BE2C (cell line): ENCODE measurements around the gene EIF3F. TPM values are rescaled to one million over a fixed set of nuclear protein-coding genes. Genes with fewer than 3 reads are reported as not detected.

ENCODE experiments used
- DNase-seq: peaks from one replicate; pipeline ENCODE4 v3.0.0-alpha.2; 2020
- H3K27me3 ChIP-seq: fragments of 250-450 bp; sonication (Bioruptor Pico); 2 replicates; pipeline ENCODE4 v1.5.1; 2020; ENCODE audit warnings: mild to moderate bottlenecking
- H3K36me3 ChIP-seq: fragments of 250-450 bp; sonication (Bioruptor Pico); 2 replicates; pipeline ENCODE4 v1.5.1; 2020; ENCODE audit warnings: mild to moderate bottlenecking
- H3K4me1 ChIP-seq: fragments of 250-450 bp; sonication (Bioruptor Pico); 2 replicates; pipeline ENCODE4 v1.5.1; 2020
- H3K4me3 ChIP-seq: 2 replicates; pipeline ENCODE4 v1.5.1; 2011; ENCODE audit warnings: low read depth, low read length
- H3K9me3 ChIP-seq: fragments of 250-450 bp; sonication (Bioruptor Pico); 2 replicates; pipeline ENCODE4 v1.5.1; 2020
- polyA plus RNA-seq: library from polyadenylated mRNA; unstranded; fragments of >200 nt; gene quantifications from one replicate; pipeline ENCODE4 v1.2.1, GENCODE V29; 2012; ENCODE audit warnings: low read depth, missing spikeins; ENCODE audit not compliant: insufficient read length, insufficient read depth
- TF ChIP-seq, protein P1 (sequence below): IDR thresholded peaks from 2 replicates; pipeline ENCODE4 v1.5.1; 2012; ENCODE audit warnings: mild to moderate bottlenecking, low read depth, low read length

Gene EIF3F, protein sequence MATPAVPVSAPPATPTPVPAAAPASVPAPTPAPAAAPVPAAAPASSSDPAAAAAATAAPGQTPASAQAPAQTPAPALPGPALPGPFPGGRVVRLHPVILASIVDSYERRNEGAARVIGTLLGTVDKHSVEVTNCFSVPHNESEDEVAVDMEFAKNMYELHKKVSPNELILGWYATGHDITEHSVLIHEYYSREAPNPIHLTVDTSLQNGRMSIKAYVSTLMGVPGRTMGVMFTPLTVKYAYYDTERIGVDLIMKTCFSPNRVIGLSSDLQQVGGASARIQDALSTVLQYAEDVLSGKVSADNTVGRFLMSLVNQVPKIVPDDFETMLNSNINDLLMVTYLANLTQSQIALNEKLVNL
- 109 TPM for polyA plus RNA-seq

DNA sequence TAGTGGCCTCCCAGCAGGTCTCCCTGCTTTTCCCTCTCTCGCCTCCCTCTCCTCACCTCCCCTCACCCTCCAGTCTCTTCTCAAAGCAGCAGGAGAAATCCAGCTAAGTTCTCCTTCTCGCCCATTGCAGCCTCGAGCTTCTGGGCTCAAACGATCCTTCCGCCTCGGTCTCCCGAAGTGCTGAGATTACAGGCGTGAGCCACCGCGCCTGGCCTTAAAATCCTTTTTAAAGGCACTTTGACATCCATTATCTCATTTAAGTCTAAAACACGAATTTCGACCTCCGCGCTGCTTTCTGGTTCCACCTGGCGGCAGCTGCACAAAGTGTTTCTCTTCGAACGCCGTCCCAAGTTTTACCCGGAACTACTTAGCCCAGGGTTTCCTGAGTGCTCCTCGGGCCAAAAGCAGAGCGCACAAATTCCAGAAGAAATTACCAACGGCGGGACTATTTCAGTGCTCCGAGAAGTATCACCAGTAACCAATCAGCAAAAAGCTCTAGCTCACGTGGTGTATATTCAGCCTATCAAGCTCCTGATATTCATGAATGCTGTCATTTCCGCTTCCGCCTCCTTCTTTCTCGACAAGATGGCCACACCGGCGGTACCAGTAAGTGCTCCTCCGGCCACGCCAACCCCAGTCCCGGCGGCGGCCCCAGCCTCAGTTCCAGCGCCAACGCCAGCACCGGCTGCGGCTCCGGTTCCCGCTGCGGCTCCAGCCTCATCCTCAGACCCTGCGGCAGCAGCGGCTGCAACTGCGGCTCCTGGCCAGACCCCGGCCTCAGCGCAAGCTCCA, at the start of gene EIF3F:
TSS of gene EIF3F (plus strand) at position 570 of the 792 bp plus-strand sequence. CDS start at position 586, 16 bp downstream.
- Histone ChIP-seq H3K36me3 (peaks cover 7% of the 10 kb centered on the region), H3K9me3 (no peaks in the 10 kb centered on the region), H3K4me3 (peak within 1 kb of the TSS; percentile 88), H3K27me3 (no peaks in the 10 kb centered on the region), H3K4me1 (no peaks in the 10 kb centered on the region)
- peak; percentile 81 for DNase-seq
- TF ChIP-seq, protein P1, sequence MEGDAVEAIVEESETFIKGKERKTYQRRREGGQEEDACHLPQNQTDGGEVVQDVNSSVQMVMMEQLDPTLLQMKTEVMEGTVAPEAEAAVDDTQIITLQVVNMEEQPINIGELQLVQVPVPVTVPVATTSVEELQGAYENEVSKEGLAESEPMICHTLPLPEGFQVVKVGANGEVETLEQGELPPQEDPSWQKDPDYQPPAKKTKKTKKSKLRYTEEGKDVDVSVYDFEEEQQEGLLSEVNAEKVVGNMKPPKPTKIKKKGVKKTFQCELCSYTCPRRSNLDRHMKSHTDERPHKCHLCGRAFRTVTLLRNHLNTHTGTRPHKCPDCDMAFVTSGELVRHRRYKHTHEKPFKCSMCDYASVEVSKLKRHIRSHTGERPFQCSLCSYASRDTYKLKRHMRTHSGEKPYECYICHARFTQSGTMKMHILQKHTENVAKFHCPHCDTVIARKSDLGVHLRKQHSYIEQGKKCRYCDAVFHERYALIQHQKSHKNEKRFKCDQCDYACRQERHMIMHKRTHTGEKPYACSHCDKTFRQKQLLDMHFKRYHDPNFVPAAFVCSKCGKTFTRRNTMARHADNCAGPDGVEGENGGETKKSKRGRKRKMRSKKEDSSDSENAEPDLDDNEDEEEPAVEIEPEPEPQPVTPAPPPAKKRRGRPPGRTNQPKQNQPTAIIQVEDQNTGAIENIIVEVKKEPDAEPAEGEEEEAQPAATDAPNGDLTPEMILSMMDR: peak; percentile 63

DNA sequence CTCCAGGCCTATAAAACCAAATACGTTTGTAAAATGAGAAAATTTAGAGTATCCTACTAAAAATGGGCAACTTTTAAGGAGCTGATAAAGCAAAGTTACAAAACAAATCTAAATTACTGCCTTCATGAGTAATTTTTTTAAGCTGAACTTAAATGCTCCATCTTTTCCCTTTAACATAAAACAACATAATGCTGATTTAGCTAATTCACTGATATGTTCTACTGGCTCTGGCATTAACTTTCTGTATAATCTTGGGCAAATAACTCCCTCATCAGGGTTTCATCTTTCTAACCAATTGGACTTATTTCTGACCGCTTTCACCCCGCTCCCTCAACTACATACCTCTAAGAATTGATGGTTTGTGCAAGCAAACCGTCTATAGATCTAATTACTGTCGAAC, 46.0 kb upstream of the EIF3F start:
- DNase-seq: no peak
- no peak overlapping the region for H3K4me3 ChIP-seq
- H3K4me1 ChIP-seq: no peaks in the 10 kb centered on the region
- TF ChIP-seq, protein P1: no peak
- no peaks in the 10 kb centered on the region for H3K36me3 ChIP-seq
- no peaks in the 10 kb centered on the region; the same call in 1 of the 2 replicates for H3K27me3 ChIP-seq
- no peaks in the 10 kb centered on the region for H3K9me3 ChIP-seq

DNA sequence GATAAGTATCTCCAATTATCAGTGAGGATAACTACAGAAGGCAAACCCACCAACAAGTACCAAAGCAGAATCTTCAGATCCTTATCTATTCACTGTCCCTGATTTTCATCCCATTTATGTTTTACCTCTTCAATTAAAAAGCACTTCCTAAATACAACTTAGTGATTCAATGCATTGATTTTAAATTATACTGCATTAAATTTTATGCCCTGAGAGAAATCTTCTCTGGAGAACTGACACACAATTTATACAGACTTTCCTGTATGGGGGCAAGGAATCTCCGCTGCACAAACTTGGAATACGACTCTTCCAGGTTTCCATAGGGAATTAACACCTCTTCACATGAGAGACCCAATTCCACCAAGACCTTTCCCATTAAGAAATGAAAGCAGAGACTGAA, 45.5 kb upstream of the EIF3F start, which contains the start of gene OR10A3:
TSS of gene OR10A3 (minus strand) at position 101 of the 400 bp plus-strand sequence. CDS start 2,188 bp downstream, outside the sequence.
- no peaks in the 10 kb centered on the region for H3K4me1 ChIP-seq
- H3K4me3 ChIP-seq: no peak within 1 kb of the TSS
- TF ChIP-seq, protein P1: no peak
- DNase-seq: no peak
- H3K27me3 ChIP-seq: no peaks in the 10 kb centered on the region; the same call in 1 of the 2 replicates
- H3K9me3 ChIP-seq: no peaks in the 10 kb centered on the region
- H3K36me3 ChIP-seq: no peaks in the 10 kb centered on the region

DNA sequence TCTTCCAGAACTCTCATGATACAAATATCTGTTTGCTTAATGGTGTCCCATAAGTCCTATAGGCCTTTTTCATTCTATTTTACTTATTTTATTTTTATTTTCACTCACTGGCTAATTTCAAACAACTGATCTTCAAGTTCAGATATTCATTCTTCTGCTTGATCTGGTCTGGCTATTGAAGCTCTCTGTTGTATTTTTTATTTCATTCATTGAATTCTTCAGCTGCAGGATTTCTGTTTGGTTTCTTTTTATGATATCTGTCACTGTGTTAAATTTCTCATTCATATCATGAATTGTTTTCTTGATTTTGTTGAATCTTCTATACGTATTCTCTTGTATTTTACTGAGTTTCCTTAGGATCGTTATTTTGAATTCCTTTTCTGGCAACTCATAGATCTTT, 43.0 kb upstream of the EIF3F start:
- Histone ChIP-seq H3K36me3 (no peaks in the 10 kb centered on the region), H3K4me1 (no peaks in the 10 kb centered on the region)

DNA sequence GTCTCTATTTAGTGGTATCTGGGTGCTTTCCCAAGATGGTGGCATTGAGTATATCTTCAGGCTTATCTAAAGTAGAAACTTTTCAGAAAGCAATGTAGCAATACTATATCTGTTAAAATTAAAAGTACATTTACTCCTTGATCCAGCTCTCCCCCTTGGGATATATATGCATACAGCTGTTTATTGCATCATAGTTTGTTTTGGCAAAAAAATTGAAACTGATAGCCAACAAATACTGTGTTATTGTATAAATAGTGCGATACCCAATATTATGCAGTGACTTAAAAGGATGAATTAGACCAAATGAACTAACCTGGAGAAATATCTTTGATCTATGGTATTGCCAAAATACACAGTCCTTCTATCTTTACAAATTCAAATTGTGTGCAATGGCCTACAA, 37.2 kb upstream of the EIF3F start:
- TF ChIP-seq, protein P1: no peak

More for the DNA sequence above, 43.0 kb upstream of the EIF3F start:
- no peak for DNase-seq
- Histone ChIP-seq H3K27me3 (peaks cover 3% of the 10 kb centered on the region), H3K4me3 (no peak overlapping the region), H3K9me3 (no peaks in the 10 kb centered on the region)
- TF ChIP-seq, protein P1: no peak

More for the DNA sequence above, 37.2 kb upstream of the EIF3F start:
- H3K36me3 ChIP-seq: no peaks in the 10 kb centered on the region
- no peaks in the 10 kb centered on the region for H3K9me3 ChIP-seq
- no peak overlapping the region for H3K4me3 ChIP-seq
- no peak for DNase-seq
- H3K27me3 ChIP-seq: peaks cover 3% of the 10 kb centered on the region
- H3K4me1 ChIP-seq: no peaks in the 10 kb centered on the region
